HCT116 (cell line): ENCODE measurements around the gene KIF18B. TPM values are rescaled to one million over a fixed set of nuclear protein-coding genes. Genes with fewer than 3 reads are reported as not detected.

Source experiments
- ATAC-seq: fragments of 200-7000 bp; cut with Tn5 transposase; 2 replicates; pipeline ENCODE4 v1.9.1; 2020; ENCODE audit warnings: mild to moderate bottlenecking, moderate library complexity
- BruUV-seq: library from RNA; stranded (reverse); fragments of 400-500 nt; replicated peaks from 2 replicates; lab custom pipeline; 2021; lab: Mats Ljungman, UMichigan
- CTCF ChIA-PET: fragments of 300-600 bp; sonication (Branson Sonifier 250); formaldehyde crosslinking; loops from one replicate; lab custom pipeline; 2021; ENCODE audit warnings: antibody characterized with exemption; lab: Charles Lee
- POLR2A ChIA-PET: fragments of 300-600, 350-600 bp; sonication (Branson Sonifier 250); formaldehyde crosslinking; loops from one replicate; lab custom pipeline; 2021; ENCODE audit warnings: antibody characterized with exemption; lab: Charles Lee
- RAD21 ChIA-PET, 2 experiments: fragments of 300-600 bp; sonication (Branson Sonifier 250); formaldehyde crosslinking; loops; one replicate each; lab custom pipeline; 2023; ENCODE audit warnings: low total read pairs in 2 of 2; ENCODE audit not compliant: uncharacterized antibody in 2 of 2, unreplicated experiment in 2 of 2, low non-redundant PET in 1 of 2; lab: Charles Lee
- DNase-seq: peaks from one replicate; pipeline ENCODE4 v3.0.0-alpha.2; 2010; ENCODE audit warnings: low read depth, low spot score
- H2AFZ ChIP-seq: fragments of 200-600 bp; shearing (Covaris generic), sonication (generic); 2 replicates; pipeline ENCODE4 v1.6.1; 2017; ENCODE audit warnings: low read depth, mixed run types, mixed read lengths, antibody characterized with exemption, low read length; ENCODE audit not compliant: poor library complexity, severe bottlenecking
- H3K27ac ChIP-seq: 2 replicates; pipeline ENCODE4 v1.5.1; 2012; ENCODE audit warnings: low read depth, low read length
- H3K27me3 ChIP-seq: fragments of 200-600 bp; sonication (generic); 2 replicates; pipeline ENCODE4 v1.6.1; 2016; ENCODE audit warnings: mixed run types, low read length, mixed read lengths; ENCODE audit not compliant: insufficient read depth
- H3K36me3 ChIP-seq, 2 experiments: fragments of 200-500 bp in 1 of 2; fragments of 200-600 bp in 1 of 2; sonication (Bioruptor generic) in 1 of 2; sonication (generic) in 1 of 2; 2 replicates each; pipeline versions ENCODE4 v1.5.1 to v1.6.1; 2014 to 2016; ENCODE audit warnings: low read length in 2 of 2, inconsistent platforms in 1 of 2, mixed read lengths in 1 of 2, mixed run types in 1 of 2; ENCODE audit not compliant: insufficient read depth in 2 of 2, control insufficient read depth in 1 of 2
- H3K4me1 ChIP-seq, 2 experiments: fragments of 200-600 bp in 1 of 2; sonication (generic) in 1 of 2; 2 replicates each; pipeline versions ENCODE4 v1.5.1 to v1.6.1; 2012 to 2017; ENCODE audit warnings: low read length in 2 of 2, inconsistent platforms in 1 of 2, mild to moderate bottlenecking in 1 of 2, mixed read lengths in 1 of 2, mixed run types in 1 of 2, moderate library complexity in 1 of 2; ENCODE audit not compliant: insufficient read depth in 2 of 2, control insufficient read depth in 1 of 2
- H3K4me2 ChIP-seq: fragments of 200-600 bp; sonication (generic); 2 replicates; pipeline ENCODE4 v1.6.1; 2017; ENCODE audit warnings: mixed run types, low read length, mixed read lengths
- H3K4me3 ChIP-seq, 2 experiments: fragments of 200-600 bp in 1 of 2; sonication (generic) in 1 of 2; replicated peaks in 1 of 2; 2 replicates each; pipeline ENCODE4 v1.5.1; 2011 to 2016; ENCODE audit warnings: low read length in 2 of 2, control low read depth in 1 of 2, low read depth in 1 of 2, mild to moderate bottlenecking in 1 of 2, mixed read lengths in 1 of 2, mixed run types in 1 of 2
- H3K79me2 ChIP-seq: fragments of 200-600 bp; sonication (generic); 2 replicates; pipeline ENCODE4 v1.6.1; 2017; ENCODE audit warnings: mild to moderate bottlenecking, mixed run types, low read length, moderate library complexity, mixed read lengths; ENCODE audit not compliant: insufficient read depth
- H3K9ac ChIP-seq: fragments of 200-600 bp; sonication (generic); 2 replicates; pipeline ENCODE4 v1.6.1; 2016; ENCODE audit warnings: low read length, mixed read lengths
- H3K9me2 ChIP-seq: fragments of 200-600 bp; sonication (generic), shearing (Covaris generic); 2 replicates; pipeline ENCODE4 v1.6.1; 2017; ENCODE audit warnings: mixed run types, mild to moderate bottlenecking, moderate library complexity; ENCODE audit not compliant: insufficient read depth
- H3K9me3 ChIP-seq, 2 experiments: fragments of 200-500 bp in 1 of 2; fragments of 200-600 bp in 1 of 2; sonication (Bioruptor generic) in 1 of 2; sonication (generic) in 1 of 2; 2 replicates each; pipeline ENCODE4 v1.6.1; 2014 to 2017; ENCODE audit warnings: low read length in 2 of 2, mixed read lengths in 2 of 2, inconsistent platforms in 1 of 2, low read depth in 1 of 2, mild to moderate bottlenecking in 1 of 2, mixed run types in 1 of 2, moderate library complexity in 1 of 2; ENCODE audit not compliant: control insufficient read depth in 1 of 2, insufficient read depth in 1 of 2
- H4K20me1 ChIP-seq: fragments of 200-600 bp; sonication (generic), shearing (Covaris generic); 2 replicates; pipeline ENCODE4 v1.6.1; 2017; ENCODE audit warnings: mixed run types, mild to moderate bottlenecking, moderate library complexity; ENCODE audit not compliant: insufficient read depth
- CBX3 ChIP-seq: IDR thresholded peaks from 2 replicates; pipeline ENCODE4 v1.6.1; 2012; ENCODE audit warnings: low read depth
- EGR1 ChIP-seq: IDR thresholded peaks from 2 replicates; pipeline ENCODE4 v1.6.1; 2012; ENCODE audit warnings: low read depth
- JUND ChIP-seq: IDR thresholded peaks from 2 replicates; pipeline ENCODE4 v1.6.1; 2012
- MAX ChIP-seq: IDR thresholded peaks from 2 replicates; pipeline ENCODE4 v1.6.1; 2012
- POLR2A ChIP-seq: IDR thresholded peaks from 2 replicates; pipeline ENCODE4 v1.7.0; 2011; ENCODE audit warnings: borderline replicate concordance; ENCODE audit not compliant: insufficient read depth, insufficient read length; ENCODE audit errors: extremely low read depth
- POLR2AphosphoS5 ChIP-seq: IDR thresholded peaks from 2 replicates; pipeline ENCODE4 v1.6.1; 2011; ENCODE audit warnings: mild to moderate bottlenecking, low read depth, low read length, moderate library complexity
- SIN3A ChIP-seq: IDR thresholded peaks from 2 replicates; pipeline ENCODE4 v1.6.1; 2012; ENCODE audit warnings: low read depth
- SP1 ChIP-seq: IDR thresholded peaks from 2 replicates; pipeline ENCODE4 v1.6.1; 2012; ENCODE audit warnings: low read depth
- SRF ChIP-seq: IDR thresholded peaks from 2 replicates; pipeline ENCODE4 v1.6.1; 2012; ENCODE audit warnings: low read depth
- TCF7L2 ChIP-seq: IDR thresholded peaks from 2 replicates; pipeline ENCODE4 v1.7.0; 2011; ENCODE audit warnings: borderline replicate concordance, inconsistent platforms; ENCODE audit not compliant: insufficient read depth, insufficient read length; ENCODE audit errors: extremely low read depth
- YY1 ChIP-seq: IDR thresholded peaks from 2 replicates; pipeline ENCODE4 v1.6.1; 2011; ENCODE audit warnings: low read length, low read depth, moderate library complexity, mild to moderate bottlenecking; ENCODE audit not compliant: insufficient replicate concordance; ENCODE audit errors: extremely low read depth
- ZFX ChIP-seq: fragments of 450-650 bp; IDR thresholded peaks from 2 replicates; pipeline ENCODE4 v1.6.1; 2017
- intact Hi-C: fragments of 100-400 bp; cut with micrococcal nuclease; formaldehyde crosslinking; loops from 2 replicates; pipeline ENCODE4 v1.10.0; 2022
- total RNA-seq: library from RNA; stranded (reverse); gene quantifications from one replicate; pipeline ENCODE4 v1.2.1, GENCODE V29; 2021; ENCODE audit not compliant: unreplicated experiment

Gene KIF18B
- total RNA-seq, 1 experiment from 2014 or later, result 76.4 TPM

GRCh38 chr17:44900894-44901293 lies 46.7 kb downstream of the KIF18B start:
- CTCF ChIA-PET, result interaction anchor here (1.4 to 2.0 kb wide), 2 partner anchors 10 to 198 kb away, joined by 3 to 6 read pairs; no protein-coding TSS in a partner anchor
- intact Hi-C loops, result no loop called here
- DNase-seq, result no peak
- H3K9me3 ChIP-seq, result no peaks in the 10 kb centered on the region
- TF ChIP-seq JUND (no peak), SP1 (peak; percentile 22; the same call in 1 of the 2 replicates)
- TF ChIP-seq, all 23 proteins: peak for 1
- H3K4me3 ChIP-seq, result no peak overlapping the region
- POLR2A ChIA-PET, result no interaction called here
- peaks cover 2 to 7% of the 10 kb centered on the region in 2 experiments; a peak in 2 of 4 replicates for H3K36me3 ChIP-seq
- ATAC-seq, result no peak
- no peak overlapping the region for H3K4me2 ChIP-seq
- peaks cover 35% of the 10 kb centered on the region for H3K79me2 ChIP-seq
- H3K27me3 ChIP-seq, result no peaks in the 10 kb centered on the region
- no peak overlapping the region for H2AFZ ChIP-seq
- no peaks in the 10 kb centered on the region for H3K9me2 ChIP-seq
- H3K27ac ChIP-seq, result no peak overlapping the region
- H3K9ac ChIP-seq, result no peak overlapping the region
- H3K4me1 ChIP-seq, result peaks cover 13 to 47% of the 10 kb centered on the region in 2 experiments
- RAD21 ChIA-PET, result no interaction called here
- H4K20me1 ChIP-seq, result no peaks in the 10 kb centered on the region
- no TSS peak for BruUV-seq

GRCh38 chr17:44899074-44899782 lies 48.3 kb downstream of the KIF18B start, which contains the start of gene EFTUD2:
EFTUD2 (minus strand) TSS chr17:44899445; CDS start chr17:44894521, 4,924 bp downstream.
- peaks cover 9 to 37% of the 10 kb centered on the region in 2 experiments; a peak in 3 of 4 replicates for H3K4me1 ChIP-seq
- peak within 1 kb of the TSS; percentile 88 for H3K4me2 ChIP-seq
- H3K79me2 ChIP-seq, result peaks cover 52% of the 10 kb centered on the region
- peak within 1 kb of the TSS; percentile 75 to 90 for H3K4me3 ChIP-seq
- peak within 1 kb of the TSS; percentile 98 for H3K9ac ChIP-seq
- peak within 1 kb of the TSS; percentile 91 for H3K27ac ChIP-seq
- DNase-seq (peak; percentile 77), ATAC-seq (peak; percentile 87)
- ChIA-PET RAD21 (no interaction called here), CTCF (interaction anchor here (1.0 to 1.4 kb wide), 2 partner anchors 12 to 200 kb away, joined by 3 to 5 read pairs; no protein-coding TSS in a partner anchor), POLR2A (interaction anchor here (0.6 to 0.7 kb wide), 2 partner anchors 250 to 1913 kb away, joined by 3 to 4 read pairs; no protein-coding TSS in a partner anchor)
- peaks cover 8 to 11% of the 10 kb centered on the region in 2 experiments; a peak in 3 of 4 replicates for H3K36me3 ChIP-seq
- no TSS peak for BruUV-seq
- no peaks in the 10 kb centered on the region for H4K20me1 ChIP-seq
- no peaks in the 10 kb centered on the region for H3K9me2 ChIP-seq
- no peaks in the 10 kb centered on the region for H3K27me3 ChIP-seq
- intact Hi-C loops, result no loop called here
- no peaks in the 10 kb centered on the region for H3K9me3 ChIP-seq
- TF ChIP-seq EGR1 (no peak), ZFX (peak; percentile 87; the same call in 1 of the 2 replicates), MAX (peak; percentile 95), SP1 (peak; percentile 81), YY1 (peak; percentile 48), CBX3 (no peak; the same call in 1 of the 2 replicates), SIN3A (peak; percentile 87), POLR2A (peak; percentile 63), SRF (peak; percentile 95), POLR2AphosphoS5 (peak; percentile 89), TCF7L2 (peak; percentile 21)
- peak within 1 kb of the TSS; percentile 23 for H2AFZ ChIP-seq
